NCI-H2227 (cell line): Measurements from ENCODE around the gene BRAT1.

Source experiments
- DNase-seq: peaks from one replicate; lab custom pipeline; 2025; ENCODE audit not compliant: unreplicated experiment; lab: John Stamatoyannopoulos, UW

Gene BRAT1

GRCh38 chr7:2585446-2585845 is 30.1 kb upstream of the BRAT1 start:
- DNase-seq = no peak

GRCh38 chr7:2583798-2584580 is 28.7 kb upstream of the BRAT1 start:
- DNase-seq = no peak

DNA sequence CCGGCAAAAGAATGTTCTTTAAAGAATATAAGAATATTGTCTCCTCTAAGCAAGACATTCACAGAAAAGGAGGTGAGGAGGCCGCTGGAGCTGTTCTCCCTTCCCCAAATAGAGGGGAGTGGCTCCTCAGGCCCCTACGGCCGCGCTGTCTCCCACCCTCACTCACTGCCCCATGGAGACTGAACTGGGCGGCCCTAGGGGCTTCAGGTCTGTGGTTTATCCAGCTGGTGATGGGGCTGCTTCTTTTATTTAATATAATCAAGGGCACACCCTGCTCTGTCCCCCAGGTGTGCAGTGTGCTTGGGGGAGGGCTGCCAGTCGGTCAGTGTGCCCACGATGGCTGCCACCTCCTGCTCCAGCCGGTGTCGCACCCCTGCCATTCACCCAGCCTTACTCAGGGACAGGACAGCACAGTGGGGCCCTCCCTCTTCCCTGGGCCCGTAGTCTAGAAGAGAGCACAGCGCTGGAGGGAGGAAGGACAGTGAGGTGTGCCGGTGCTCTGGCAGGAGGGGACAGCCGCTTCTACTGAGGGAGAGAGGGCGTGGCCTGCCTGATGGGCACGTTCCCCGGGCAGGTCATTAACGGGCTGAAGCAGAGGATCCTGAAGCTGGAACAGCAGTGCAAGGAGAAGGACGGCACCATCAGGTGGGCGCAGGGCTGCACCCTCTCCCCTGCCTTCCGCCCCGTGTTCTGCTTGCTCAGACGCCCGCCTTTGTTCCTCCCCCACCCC is 26.8 kb upstream of the BRAT1 start:
- no peak for DNase-seq

GRCh38 chr7:2580636-2581035 is 25.3 kb upstream of the BRAT1 start:
- no peak for DNase-seq

DNA sequence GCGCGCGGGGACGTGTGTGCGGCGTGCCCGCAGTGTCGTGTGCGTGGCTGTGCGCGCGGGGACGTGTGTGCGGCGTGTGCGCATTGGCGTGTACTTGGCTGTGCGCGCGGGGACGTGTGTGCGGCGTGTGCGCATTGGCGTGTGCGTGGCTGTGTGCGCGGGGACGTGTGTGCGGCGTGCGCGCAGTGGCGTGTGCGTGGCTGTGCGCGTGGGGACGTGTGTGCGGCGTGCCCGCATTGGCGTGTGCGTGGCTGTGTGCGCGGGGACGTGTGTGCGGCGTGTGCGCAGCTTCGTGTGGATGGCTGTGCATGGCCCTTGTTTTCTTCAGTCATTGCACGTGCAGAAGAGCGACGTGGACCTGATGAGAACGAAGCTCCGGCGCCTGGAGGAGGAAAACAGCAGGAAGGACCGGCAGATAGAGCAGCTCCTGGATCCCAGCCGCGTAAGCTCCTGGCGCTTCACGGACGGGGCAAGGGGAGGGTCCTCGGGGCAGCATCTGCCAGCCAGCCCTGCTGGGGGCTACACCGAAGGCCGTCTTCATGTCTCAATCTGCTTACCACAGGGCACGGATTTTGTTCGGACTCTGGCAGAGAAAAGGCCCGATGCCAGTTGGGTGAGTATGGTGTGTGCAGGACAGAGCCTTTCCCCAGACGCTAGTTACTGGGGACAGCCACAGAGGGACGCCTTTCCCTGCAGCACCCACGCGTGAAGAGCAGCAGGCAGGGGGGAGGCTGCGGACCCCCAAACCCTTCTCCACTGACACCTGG is 22.8 kb upstream of the BRAT1 start:
- no peak for DNase-seq

DNA sequence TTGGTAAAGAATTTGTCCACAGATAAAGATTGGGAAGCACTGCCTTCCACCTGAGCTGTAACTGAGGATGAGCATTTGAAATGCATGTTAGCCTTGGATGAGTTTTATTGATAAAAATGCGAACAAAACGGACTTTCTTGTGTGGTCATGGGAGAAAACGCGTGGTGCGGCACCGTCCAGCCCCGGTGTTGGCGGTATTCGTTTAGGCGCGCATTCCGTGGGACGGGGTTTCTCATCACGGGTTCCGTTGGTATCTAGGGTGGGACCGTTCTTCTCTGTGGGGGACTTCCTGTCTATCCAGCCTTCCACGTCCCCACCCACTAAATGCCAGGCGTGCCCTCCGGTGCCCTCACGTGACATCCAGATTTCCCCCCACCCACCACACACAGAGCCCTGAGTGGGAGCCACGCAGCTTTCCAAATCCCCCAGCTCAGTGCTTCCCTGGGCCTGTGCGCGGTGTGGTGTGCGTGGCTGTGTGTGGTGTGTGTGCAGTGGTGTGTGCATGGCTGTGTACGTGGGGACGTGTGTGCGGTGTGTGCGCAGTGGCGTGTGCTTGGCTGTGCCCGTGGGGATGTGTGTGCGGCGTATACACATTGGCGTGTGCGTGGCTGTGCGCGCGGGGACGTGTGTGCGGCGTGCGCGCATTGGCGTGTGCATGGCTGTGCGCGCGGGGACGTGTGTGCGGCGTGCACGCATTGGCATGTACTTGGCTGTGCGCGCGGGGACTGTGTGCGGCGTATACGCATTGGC is 21.6 kb upstream of the BRAT1 start:
- no peak for DNase-seq

GRCh38 chr7:2575733-2576340 is 20.5 kb upstream of the BRAT1 start:
- DNase-seq = no peak

DNA sequence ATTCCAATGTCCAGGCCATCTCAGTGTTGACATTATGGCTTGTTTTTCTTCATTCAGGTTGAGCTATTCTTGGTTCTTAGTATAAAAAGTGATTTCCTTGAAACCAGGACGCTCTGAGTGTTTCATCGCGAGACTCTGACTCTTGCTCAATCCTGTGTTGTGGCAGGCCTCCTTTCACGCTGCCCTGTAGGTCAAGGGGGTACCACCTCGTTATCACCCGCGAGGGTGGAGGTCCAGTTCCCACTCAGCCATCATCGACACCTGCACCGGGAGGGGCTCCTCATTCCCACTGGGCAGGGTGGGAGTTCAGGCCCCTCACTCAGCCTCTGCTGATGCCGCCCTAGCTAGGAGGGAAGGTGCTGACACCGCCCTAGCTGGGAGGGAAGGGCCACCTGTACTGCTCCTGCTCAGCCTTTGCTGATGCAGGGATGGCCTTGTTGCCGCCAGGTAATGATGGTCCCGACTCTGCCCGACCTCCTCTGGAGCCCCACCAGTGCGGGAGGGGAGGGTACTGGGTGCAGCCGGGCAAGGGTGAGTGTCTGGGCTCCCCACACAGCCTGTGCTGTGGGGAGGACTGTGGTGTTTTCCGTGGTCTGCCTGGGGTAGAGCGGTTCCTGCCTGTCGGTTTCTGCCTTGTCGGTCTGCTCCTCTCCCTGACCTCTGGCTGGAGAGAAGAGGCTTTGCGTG is 19.9 kb upstream of the BRAT1 start:
- DNase-seq = no peak

- DNase-seq = no peak
These were observed 18.4 kb upstream of the BRAT1 start for GRCh38 chr7:2573761-2574160.

DNA sequence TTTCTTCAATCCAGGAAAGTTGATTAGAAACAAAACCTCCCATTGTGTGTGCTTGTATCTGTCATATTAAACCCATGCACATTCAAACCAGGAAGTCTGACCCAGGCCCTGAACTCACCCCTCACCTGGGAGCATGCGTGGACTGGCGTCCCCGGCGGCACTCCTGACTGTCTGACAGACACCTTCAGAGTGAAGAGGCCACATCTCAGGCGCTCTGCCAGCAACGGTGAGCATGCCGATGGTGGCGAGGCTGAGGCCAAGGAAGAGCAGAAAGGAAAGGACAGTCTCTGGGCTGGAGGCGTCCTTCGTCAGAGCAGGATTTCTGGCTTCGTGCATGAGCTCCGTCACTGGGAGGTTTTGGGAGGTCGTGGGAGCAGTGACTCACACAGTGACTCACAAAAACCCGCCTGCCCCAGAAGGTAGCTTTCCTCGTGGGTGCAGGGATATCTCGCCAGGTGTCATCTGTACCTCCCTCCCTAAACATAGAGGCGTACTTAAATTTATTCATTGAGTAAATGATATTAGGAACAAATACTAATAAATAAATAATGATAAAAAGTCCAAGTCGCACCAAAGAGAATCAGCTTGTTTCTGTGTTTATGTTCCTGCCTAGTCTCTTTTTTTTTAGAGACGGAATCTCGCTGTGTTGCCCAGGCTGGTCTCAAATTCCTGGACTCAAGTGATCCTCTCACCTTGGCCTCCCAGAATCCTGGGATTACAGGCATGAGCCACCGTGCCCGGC is 16.9 kb upstream of the BRAT1 start:
- DNase-seq = no peak

GRCh38 chr7:2571409-2571808 is 16.1 kb upstream of the BRAT1 start:
- DNase-seq = no peak

DNA sequence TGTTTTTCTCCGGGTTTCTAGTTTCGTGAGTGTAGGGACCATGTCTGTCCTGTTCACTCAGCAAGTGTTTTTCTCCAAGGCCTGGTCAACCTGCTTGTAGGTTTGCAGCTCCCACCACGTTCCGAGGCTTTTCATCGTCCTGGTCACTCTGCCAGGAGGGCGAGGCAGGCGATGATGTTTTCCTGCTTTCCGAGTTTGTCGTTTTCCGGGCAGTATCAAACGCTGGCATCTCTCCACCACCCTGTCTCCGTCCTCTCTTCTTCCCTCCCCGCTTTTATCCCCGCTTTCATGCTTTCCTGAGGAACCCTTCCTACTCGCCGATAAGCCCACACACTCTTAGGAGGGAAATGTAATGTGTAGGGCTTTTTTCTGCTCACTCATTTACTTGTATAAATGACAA is 14.7 kb upstream of the BRAT1 start:
- no peak for DNase-seq

GRCh38 chr7:2569421-2569820 is 14.1 kb upstream of the BRAT1 start:
- no peak for DNase-seq

DNA sequence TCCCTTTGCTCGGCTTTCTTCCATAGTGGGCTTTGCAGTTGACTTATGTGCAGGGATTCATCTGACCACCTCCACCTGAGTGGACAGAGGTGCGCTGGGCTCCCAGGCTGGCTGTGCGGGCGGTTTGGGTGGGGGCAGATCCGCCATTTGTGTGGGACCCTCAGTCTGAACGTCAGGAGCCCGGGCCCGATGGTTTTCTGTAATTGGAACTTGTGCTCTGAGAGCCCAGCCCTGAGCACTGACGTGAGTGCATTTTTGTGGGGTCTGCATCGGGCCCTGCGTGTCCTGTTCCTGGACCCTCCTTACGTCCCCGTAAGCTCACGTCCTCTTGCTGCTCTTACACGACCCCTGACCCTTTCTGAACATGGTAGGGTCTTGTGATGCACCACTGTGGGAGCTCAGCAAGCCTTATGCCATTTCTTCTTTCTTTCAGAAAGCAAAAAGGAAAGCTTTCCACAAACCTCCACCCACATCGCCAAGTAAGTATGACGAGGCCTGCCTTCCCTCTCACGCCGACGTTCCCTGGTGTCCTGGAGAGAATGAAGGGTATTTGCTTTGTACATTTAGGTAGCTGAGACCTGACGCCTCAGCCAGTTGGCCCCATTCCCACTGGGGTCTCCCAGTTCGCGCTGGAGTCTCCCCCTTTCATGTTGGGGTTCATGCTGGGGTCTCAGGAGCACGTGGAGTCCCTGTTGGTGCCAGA is 13.3 kb upstream of the BRAT1 start:
- DNase-seq = no peak

- no peak for DNase-seq
These were observed 12.5 kb upstream of the BRAT1 start for GRCh38 chr7:2567679-2568278.

GRCh38 chr7:2566890-2567678 is 11.8 kb upstream of the BRAT1 start:
- peak; percentile 8 for DNase-seq

- no peak for DNase-seq
These were observed 11.1 kb upstream of the BRAT1 start for GRCh38 chr7:2566348-2566889.
